AG20443 (cell line): Measurements from ENCODE around the gene FFAR2.
"Not testable (repeated sequence)": the region's sequence is repeated elsewhere in the genome, so short reads cannot be mapped to it uniquely, and the experiment has no call there.

ENCODE experiments used
- DNase-seq: peaks from one replicate; pipeline ENCODE4 v3.0.0; 2012; ENCODE audit warnings: low spot score, mixed read lengths

Gene FFAR2

GRCh38 chr19:35455616-35456201 is 7.7 kb downstream of the FFAR2 start:
- DNase-seq: no peak

DNA sequence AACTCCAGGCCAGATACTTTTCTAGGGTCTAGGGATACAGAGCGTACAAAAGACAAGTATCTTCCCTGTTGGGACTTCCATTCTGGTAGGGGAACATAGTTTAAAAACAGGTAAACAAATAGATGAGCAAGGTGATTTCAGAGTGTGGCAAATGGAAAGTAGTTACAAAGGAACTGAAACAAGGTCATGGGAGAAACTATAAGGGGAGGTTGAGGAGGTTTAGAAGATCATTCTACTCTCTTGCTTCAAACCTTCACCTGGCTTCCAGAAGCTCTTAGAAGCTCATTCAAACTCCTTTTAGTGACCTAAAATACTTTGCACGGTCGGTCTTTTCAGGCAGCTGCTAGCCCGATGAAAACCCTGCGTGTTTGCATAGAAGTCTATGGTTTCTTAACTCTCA is 9.1 kb downstream of the FFAR2 start:
- DNase-seq: no peak

GRCh38 chr19:35458192-35458591 is 10.1 kb downstream of the FFAR2 start:
- no peak for DNase-seq

- DNase-seq: no peak
These were observed 10.8 kb downstream of the FFAR2 start for GRCh38 chr19:35458731-35459391.

GRCh38 chr19:35459414-35460082 is 11.5 kb downstream of the FFAR2 start:
- DNase-seq: no peak

DNA sequence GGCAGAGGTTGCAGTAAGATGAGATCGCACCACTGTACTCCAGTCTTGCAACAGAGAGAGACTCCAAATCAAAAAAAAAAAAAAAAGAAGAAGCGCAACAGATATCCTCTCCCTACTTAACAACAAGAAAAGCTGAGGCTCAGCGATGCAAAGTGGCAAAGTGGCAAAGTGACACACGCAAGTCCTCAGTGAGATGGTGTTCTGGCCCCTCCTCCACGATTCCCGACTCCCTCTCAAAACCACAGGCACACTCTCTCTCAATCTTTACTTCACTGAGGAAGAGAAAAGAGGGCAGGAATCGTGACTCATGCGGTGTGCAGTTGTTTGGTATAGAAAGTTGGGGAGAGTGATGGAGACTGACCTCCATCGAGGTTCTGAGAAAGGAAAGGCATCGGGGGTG is 12.6 kb downstream of the FFAR2 start:
- no peak for DNase-seq

DNA sequence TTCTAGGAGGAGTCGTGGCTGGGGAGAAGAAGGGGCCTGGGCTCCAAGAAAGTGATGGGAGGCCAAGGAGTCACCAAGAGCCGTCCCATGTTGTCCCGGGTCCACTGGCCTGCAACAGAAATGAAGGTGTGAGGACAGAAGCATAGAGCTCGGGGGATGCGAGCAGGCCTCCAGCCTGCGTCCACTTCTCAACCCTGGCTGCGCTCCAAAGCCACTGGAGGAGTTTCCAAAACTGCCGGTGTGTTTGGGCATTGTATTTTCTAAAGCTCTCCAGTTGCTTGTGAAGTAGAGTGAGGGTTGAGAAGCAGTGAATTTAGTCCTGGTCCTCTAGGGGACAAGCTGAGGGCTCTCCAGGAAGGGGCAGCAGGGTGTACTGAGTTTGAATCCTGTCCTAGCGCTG is 13.0 kb downstream of the FFAR2 start:
- DNase-seq: no peak

- not testable (repeated sequence) for DNase-seq
These were observed 13.7 kb downstream of the FFAR2 start for GRCh38 chr19:35461788-35462187.

DNA sequence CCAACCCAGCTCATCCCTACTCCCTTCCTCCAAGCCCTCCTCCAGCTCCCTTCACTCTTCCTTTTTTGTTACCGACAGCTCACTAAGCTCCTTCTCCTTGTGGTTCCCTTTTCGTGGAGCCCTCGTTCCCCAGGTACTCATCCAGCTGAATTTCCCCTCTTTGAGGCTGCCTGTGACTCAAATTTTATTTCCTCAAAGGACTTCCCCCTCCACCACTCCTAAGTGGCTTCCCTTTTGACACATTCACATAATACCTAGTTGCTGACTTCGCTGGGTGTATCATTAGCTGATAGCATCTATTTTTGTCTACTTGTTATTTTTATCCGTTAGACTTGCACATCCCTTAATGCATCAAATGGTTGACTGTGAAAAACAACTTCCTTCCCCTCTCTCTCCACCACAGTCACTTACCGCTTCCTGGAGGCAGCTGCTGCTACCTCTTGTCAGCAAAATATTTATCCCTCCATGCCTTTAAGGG is 14.5 kb downstream of the FFAR2 start:
- no peak for DNase-seq

DNA sequence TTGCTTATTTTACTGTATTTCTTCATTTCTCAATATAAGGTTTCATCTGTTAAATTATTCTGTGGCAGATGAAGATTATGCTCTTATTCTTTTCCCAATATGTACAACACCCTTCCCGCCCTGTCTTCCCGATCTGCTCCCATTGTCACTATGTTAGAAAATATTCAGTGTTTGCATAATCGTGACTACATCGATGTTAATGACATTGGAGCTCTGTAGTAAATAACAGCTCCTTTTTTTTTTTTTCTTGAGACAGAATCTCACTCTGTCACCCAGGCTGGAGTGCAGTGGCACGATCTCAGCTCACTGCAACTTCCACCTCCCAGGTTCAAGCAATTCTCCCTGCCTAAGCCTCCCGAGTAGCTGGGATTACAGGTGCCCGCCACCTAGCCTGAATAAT is 14.9 kb downstream of the FFAR2 start:
- DNase-seq: not testable (repeated sequence)

- DNase-seq: no peak
These were observed 18.2 kb downstream of the FFAR2 start for GRCh38 chr19:35466259-35466658.

DNA sequence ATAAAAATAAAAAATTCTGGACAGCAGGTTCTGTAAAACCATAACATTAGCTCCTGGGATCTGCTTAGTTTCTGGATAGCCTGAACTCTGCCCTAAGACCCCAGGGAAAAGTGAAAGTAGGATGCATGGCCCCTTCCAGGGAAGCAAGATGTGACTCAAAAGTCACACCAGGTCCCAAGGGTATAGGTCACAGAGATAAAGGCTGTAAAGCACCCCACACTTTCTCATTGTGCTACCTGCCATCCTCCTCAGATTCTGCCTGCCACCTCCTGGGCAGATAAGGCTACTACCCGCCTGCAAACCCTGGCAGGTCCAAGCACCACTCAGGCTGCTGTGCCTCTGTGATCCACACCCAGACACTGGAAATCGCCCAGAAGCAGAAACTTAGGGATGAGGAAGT is 20.6 kb downstream of the FFAR2 start:
- DNase-seq: peak; percentile 74

- no peak for DNase-seq
These were observed 22.1 kb downstream of the FFAR2 start for GRCh38 chr19:35470128-35470527.

GRCh38 chr19:35471075-35471474 is 23.0 kb downstream of the FFAR2 start:
- not testable (repeated sequence) for DNase-seq

GRCh38 chr19:35471946-35472345 is 23.9 kb downstream of the FFAR2 start:
- no peak for DNase-seq

DNA sequence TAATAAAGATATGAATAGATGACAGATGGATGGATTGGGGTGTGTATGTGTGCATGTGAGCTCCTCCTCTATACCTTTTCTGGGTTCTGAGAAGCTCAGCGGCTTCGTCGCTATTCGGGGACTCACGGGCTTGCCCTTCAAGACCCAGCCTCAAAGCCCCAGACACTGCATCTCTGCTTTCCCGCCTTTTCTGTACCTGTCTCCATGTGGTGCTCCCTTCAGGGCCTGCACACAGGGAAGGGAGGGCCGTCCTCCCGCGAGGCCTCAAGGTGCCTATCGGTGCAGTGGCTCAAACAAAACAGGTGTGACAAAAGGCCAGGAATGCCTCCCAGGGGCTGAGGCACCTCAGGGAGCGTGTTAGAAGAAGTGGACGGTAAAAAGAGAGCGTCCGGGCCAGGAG is 26.0 kb downstream of the FFAR2 start:
- DNase-seq: no peak

- DNase-seq: not testable (repeated sequence)
These were observed 26.5 kb downstream of the FFAR2 start for GRCh38 chr19:35474594-35474993.

- DNase-seq: no peak
These were observed 28.1 kb downstream of the FFAR2 start for GRCh38 chr19:35476149-35476548.

GRCh38 chr19:35478794-35479677 is 31.0 kb downstream of the FFAR2 start:
- no peak for DNase-seq

- DNase-seq: no peak
These were observed 35.0 kb downstream of the FFAR2 start for GRCh38 chr19:35483089-35483488.

GRCh38 chr19:35484252-35485036 is 36.4 kb downstream of the FFAR2 start:
- no peak for DNase-seq
